LNCaP clone FGC (cell line): ENCODE data around the gene TRAPPC1.

ENCODE experiments used
- DNase-seq: peaks from one replicate; pipeline ENCODE4 v3.0.0-alpha.2; 2011; ENCODE audit warnings: low read depth
- H3K4me3 ChIP-seq: 2 replicates; pipeline ENCODE4 v1.5.1; 2011; ENCODE audit warnings: mild to moderate bottlenecking, low read depth, low read length, control low read depth
- TF ChIP-seq, protein P1 (sequence below): IDR thresholded peaks from 2 replicates; pipeline ENCODE4 v1.5.1; 2012; ENCODE audit warnings: mild to moderate bottlenecking; ENCODE audit not compliant: control insufficient read depth, insufficient read depth; ENCODE audit errors: extremely low read depth

Gene TRAPPC1

DNA sequence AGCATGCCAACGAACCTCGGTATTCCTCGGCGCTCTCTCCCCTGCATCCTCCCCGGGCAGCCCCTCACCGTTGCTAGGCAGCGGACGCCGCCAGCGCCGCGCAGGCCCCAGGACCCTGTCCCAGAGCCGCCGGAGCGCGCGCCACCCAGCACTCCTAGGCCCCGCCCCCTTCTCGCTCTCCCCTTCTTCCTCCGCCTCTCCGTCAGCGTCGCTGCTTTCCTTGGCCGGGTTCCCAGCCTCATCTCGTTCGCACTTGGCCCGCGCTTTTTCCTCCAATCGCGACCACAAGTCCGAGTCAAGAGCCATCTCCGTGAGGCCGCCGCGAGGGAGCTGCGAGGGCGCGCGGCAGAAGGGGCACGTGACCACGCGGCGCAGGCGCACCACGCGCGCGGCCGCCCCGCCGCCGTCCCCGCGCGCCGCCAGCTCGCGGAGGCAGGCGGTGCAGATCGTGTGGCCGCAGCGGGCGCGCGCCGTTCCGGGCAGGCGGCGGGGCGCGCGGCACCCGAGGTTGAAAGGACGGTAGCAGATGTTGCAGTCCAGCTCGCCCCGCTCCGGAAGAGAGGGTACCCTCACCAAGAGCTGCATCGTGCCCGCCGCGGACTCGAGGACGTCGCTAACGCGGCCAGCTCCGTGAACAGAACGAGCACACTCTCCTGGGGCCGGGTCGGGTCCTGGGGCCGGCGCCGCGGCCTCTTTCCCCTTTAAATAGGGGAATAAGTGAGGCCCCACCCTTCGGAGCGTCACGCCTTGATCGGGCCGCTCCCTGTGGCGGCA, 15.9 kb downstream of the TRAPPC1 start, which contains the start of gene RNF227:
RNF227 (minus strand) TSS at position 679 of the 774 bp plus-strand sequence; CDS start at position 585, 94 bp downstream.
- TF ChIP-seq, protein P1, sequence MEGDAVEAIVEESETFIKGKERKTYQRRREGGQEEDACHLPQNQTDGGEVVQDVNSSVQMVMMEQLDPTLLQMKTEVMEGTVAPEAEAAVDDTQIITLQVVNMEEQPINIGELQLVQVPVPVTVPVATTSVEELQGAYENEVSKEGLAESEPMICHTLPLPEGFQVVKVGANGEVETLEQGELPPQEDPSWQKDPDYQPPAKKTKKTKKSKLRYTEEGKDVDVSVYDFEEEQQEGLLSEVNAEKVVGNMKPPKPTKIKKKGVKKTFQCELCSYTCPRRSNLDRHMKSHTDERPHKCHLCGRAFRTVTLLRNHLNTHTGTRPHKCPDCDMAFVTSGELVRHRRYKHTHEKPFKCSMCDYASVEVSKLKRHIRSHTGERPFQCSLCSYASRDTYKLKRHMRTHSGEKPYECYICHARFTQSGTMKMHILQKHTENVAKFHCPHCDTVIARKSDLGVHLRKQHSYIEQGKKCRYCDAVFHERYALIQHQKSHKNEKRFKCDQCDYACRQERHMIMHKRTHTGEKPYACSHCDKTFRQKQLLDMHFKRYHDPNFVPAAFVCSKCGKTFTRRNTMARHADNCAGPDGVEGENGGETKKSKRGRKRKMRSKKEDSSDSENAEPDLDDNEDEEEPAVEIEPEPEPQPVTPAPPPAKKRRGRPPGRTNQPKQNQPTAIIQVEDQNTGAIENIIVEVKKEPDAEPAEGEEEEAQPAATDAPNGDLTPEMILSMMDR, result no peak
- DNase-seq, result peak; percentile 91
- peak within 1 kb of the TSS; percentile 76 for H3K4me3 ChIP-seq

DNA sequence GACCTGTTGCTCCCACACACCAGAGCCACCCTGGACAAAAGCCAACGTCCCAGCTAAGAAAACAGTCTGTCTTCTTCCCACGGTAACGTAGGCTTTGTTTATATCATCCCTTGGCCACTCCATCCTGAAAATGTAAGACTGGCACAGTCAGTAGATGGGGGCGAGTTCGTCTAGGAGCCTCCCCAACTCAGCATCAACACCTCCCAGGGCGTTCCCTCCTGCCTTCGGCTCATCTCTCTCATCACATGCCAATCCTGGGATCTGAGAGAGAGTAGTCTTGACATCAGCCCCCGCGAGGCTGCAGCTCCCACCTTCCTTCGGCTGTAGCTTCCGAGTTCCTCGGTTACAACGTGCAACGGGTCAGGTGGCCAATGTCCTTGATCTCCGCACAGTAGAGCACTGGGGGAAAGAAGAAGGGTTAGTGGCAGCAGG, 16.6 kb downstream of the TRAPPC1 start:
- TF ChIP-seq, protein P1, result no peak
- H3K4me3 ChIP-seq, result peak overlapping the region; percentile 76
- DNase-seq, result peak; percentile 32

- DNase-seq, result peak; percentile 78
- H3K4me3 ChIP-seq, result no peak overlapping the region
These were observed 18.7 kb downstream of the TRAPPC1 start for GRCh38 chr17:7912927-7913524.

GRCh38 chr17:7911116-7911515, 20.6 kb downstream of the TRAPPC1 start:
- no peak for DNase-seq
- TF ChIP-seq, protein P1, result no peak
- H3K4me3 ChIP-seq, result no peak overlapping the region

More at GRCh38 chr17:7912927-7913524, 18.7 kb downstream of the TRAPPC1 start:
- TF ChIP-seq, protein P1, result peak; percentile 76

DNA sequence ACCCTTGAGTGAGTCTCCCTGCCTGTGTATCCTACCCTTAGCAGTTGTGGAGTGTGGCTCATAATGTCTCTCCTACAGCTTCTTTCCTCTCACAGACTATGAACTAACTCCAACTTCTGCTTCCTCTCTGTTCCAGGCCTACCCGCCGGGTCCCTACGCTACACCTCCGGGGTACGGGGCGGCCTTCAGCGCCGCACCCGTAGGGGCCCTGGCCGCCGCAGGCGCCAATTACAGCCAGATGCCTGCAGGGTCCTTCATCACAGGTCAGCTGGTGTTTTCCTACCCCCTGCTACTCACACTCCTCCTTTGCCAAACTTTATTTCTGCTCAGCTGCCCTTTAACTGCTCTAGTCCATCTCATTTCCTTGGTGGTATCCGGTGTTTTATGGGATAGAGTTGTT, 21.0 kb downstream of the TRAPPC1 start:
- H3K4me3 ChIP-seq, result no peak overlapping the region
- TF ChIP-seq, protein P1, result no peak
- DNase-seq, result no peak

GRCh38 chr17:7910281-7910680, 21.5 kb downstream of the TRAPPC1 start:
- no peak for DNase-seq
- TF ChIP-seq, protein P1, result no peak
- no peak overlapping the region for H3K4me3 ChIP-seq
